SK-N-SH (cell line): ENCODE measurements around the gene KRTAP5-9. TPM values are rescaled to one million over a fixed set of nuclear protein-coding genes. Genes with fewer than 3 reads are reported as not detected.

Experiments used
- CTCF ChIA-PET: fragments of 300-600, 350-600 bp; formaldehyde crosslinking; extraction: SDS; loops from one replicate; lab custom pipeline; 2021; lab: Yijun Ruan, JAX
- POLR2A ChIA-PET: fragments of 350-600 bp; sonication (Branson Sonifier 250); formaldehyde crosslinking; extraction: SDS; loops from one replicate; lab custom pipeline; 2020; ENCODE audit warnings: antibody characterized with exemption, inconsistent platforms; lab: Yijun Ruan, JAX
- DNase-seq: peaks from one replicate; pipeline ENCODE4 v3.0.0; 2012
- H2AFZ ChIP-seq: fragments of 200-600 bp; sonication (generic); 2 replicates; pipeline ENCODE4 v1.8.1; 2016; ENCODE audit warnings: antibody characterized with exemption, mild to moderate bottlenecking, low read depth
- H3F3A ChIP-seq: fragments of 200-600 bp; sonication (generic); replicated peaks from 2 replicates; pipeline ENCODE3; 2016; ENCODE audit warnings: antibody characterized with exemption, mild to moderate bottlenecking; ENCODE audit not compliant: insufficient read depth
- H3K27ac ChIP-seq, 2 experiments: fragments of 200-500 bp in 1 of 2; fragments of 200-600 bp in 1 of 2; sonication (Bioruptor generic) in 1 of 2; sonication (generic), shearing (Covaris generic) in 1 of 2; 2 replicates each; pipeline versions ENCODE4 v1.5.1 to v1.6.1; 2014 to 2016; ENCODE audit warnings: low read depth in 2 of 2, inconsistent platforms in 1 of 2, low read length in 1 of 2, mild to moderate bottlenecking in 1 of 2, mixed read lengths in 1 of 2
- H3K27me3 ChIP-seq: fragments of 200-600 bp; sonication (generic), shearing (Covaris generic); 2 replicates; pipeline ENCODE4 v1.6.1; 2016; ENCODE audit warnings: mixed run types; ENCODE audit not compliant: insufficient read depth
- H3K36me3 ChIP-seq, 2 experiments: fragments of 200-500 bp in 1 of 2; fragments of 200-600 bp in 1 of 2; sonication (Bioruptor generic) in 1 of 2; sonication (generic) in 1 of 2; replicated peaks in 1 of 2; 2 replicates each; pipeline versions ENCODE3 to v1.5.1; 2014 to 2016; ENCODE audit warnings: low read length in 1 of 2, mild to moderate bottlenecking in 1 of 2; ENCODE audit not compliant: insufficient read depth in 2 of 2, control insufficient read depth in 1 of 2
- H3K4me1 ChIP-seq, 2 experiments: fragments of 200-500 bp in 1 of 2; fragments of 200-600 bp in 1 of 2; sonication (Bioruptor generic) in 1 of 2; sonication (generic), shearing (Covaris generic) in 1 of 2; 2 replicates each; pipeline versions ENCODE4 v1.5.1 to v1.6.1; 2014 to 2016; ENCODE audit warnings: low read depth in 1 of 2, low read length in 1 of 2, mixed run types in 1 of 2; ENCODE audit not compliant: insufficient read depth in 2 of 2, control insufficient read depth in 1 of 2
- H3K4me2 ChIP-seq: fragments of 200-600 bp; sonication (generic), shearing (Covaris generic); 2 replicates; pipeline ENCODE4 v1.6.1; 2017; ENCODE audit warnings: mixed run types
- H3K4me3 ChIP-seq, 2 experiments: fragments of 200-500 bp in 1 of 2; fragments of 200-600 bp in 1 of 2; sonication (Bioruptor generic) in 1 of 2; sonication (generic), shearing (Covaris generic) in 1 of 2; 2 replicates each; pipeline versions ENCODE4 v1.5.1 to v1.8.1; 2014 to 2016; ENCODE audit warnings: low read depth in 2 of 2, inconsistent platforms in 1 of 2, low read length in 1 of 2, mild to moderate bottlenecking in 1 of 2, mixed read lengths in 1 of 2, moderate library complexity in 1 of 2
- H3K79me2 ChIP-seq: fragments of 200-600 bp; sonication (generic); 2 replicates; pipeline ENCODE4 v1.8.1; 2017; ENCODE audit warnings: mild to moderate bottlenecking; ENCODE audit not compliant: insufficient read depth
- H3K9ac ChIP-seq: fragments of 200-600 bp; sonication (generic); 2 replicates; pipeline ENCODE4 v1.6.1; 2017; ENCODE audit warnings: mixed run types
- H3K9me2 ChIP-seq: fragments of 200-600 bp; sonication (generic); 2 replicates; pipeline ENCODE4 v1.6.1; 2017; ENCODE audit warnings: mixed run types
- H3K9me3 ChIP-seq: fragments of 200-600 bp; sonication (generic); 2 replicates; pipeline ENCODE4 v1.6.1; 2017; ENCODE audit warnings: mixed run types, mild to moderate bottlenecking, moderate library complexity
- H4K20me1 ChIP-seq: fragments of 200-600 bp; sonication (generic); 2 replicates; pipeline ENCODE4 v1.6.1; 2017; ENCODE audit warnings: mild to moderate bottlenecking, mixed run types; ENCODE audit not compliant: insufficient read depth
- CHD2 ChIP-seq: fragments of 150-350 bp; IDR thresholded peaks from 2 replicates; pipeline ENCODE4 v1.6.1; 2018; ENCODE audit warnings: low read length; ENCODE audit not compliant: partially characterized antibody
- CTCF ChIP-seq: fragments of 200-600 bp; sonication (generic); IDR thresholded peaks from 2 replicates; pipeline ENCODE4 v1.6.1; 2017; ENCODE audit warnings: antibody characterized with exemption, mild to moderate bottlenecking, moderate library complexity
- FOXJ3 ChIP-seq: sonication (generic); formaldehyde crosslinking; IDR thresholded peaks from 2 replicates; pipeline ENCODE4 v1.5.1; 2020; ENCODE audit warnings: mild to moderate bottlenecking, missing genetic modification reagents
- GABPA ChIP-seq: IDR thresholded peaks from 2 replicates; pipeline ENCODE4 v1.4.0; 2012; ENCODE audit warnings: low read depth, mild to moderate bottlenecking
- MEF2A ChIP-seq: IDR thresholded peaks from 2 replicates; pipeline ENCODE4 v1.4.0; 2012; ENCODE audit warnings: low read depth, borderline replicate concordance
- MXI1 ChIP-seq: IDR thresholded peaks from 2 replicates; pipeline ENCODE4 v1.6.1; 2012; ENCODE audit warnings: mild to moderate bottlenecking, low read depth, low read length, improper control_type of control experiment
- POLR2AphosphoS5 ChIP-seq: IDR thresholded peaks from 2 replicates; pipeline ENCODE4 v1.6.1; 2012; ENCODE audit warnings: low read depth, low read length
- RCOR1 ChIP-seq: fragments of 150-350 bp; IDR thresholded peaks from 2 replicates; pipeline ENCODE4 v1.6.1; 2017; ENCODE audit warnings: antibody characterized with exemption, low read length
- RXRA ChIP-seq: IDR thresholded peaks from 2 replicates; pipeline ENCODE4 v1.4.0; 2012; ENCODE audit warnings: low read depth, mild to moderate bottlenecking, borderline replicate concordance
- TEAD4 ChIP-seq: IDR thresholded peaks from 2 replicates; pipeline ENCODE4 v1.4.0; 2012; ENCODE audit warnings: mild to moderate bottlenecking, borderline replicate concordance; ENCODE audit not compliant: insufficient read depth
- USF1 ChIP-seq: IDR thresholded peaks from 2 replicates; pipeline ENCODE4 v1.4.0; 2012; ENCODE audit warnings: low read depth, borderline replicate concordance
- USF2 ChIP-seq: fragments of 150-350 bp; IDR thresholded peaks from 2 replicates; pipeline ENCODE4 v1.6.1; 2017; ENCODE audit warnings: antibody characterized with exemption, low read length, low read depth, borderline replicate concordance
- ZBTB33 ChIP-seq: IDR thresholded peaks from 2 replicates; pipeline ENCODE4 v1.4.0; 2012; ENCODE audit warnings: low read depth, borderline replicate concordance
- WGBS: methylation state at CpG from one replicate; pipeline ENCODE4 v1.1.6; 2017; ENCODE audit warnings: low lambda C conversion rate; 5-methylcytosine and 5-hydroxymethylcytosine counted together
- polyA plus RNA-seq, 3 experiments: library from polyadenylated mRNA; depleted of rRNA; stranded (reverse); fragments of >200 nt; gene quantifications; 2 replicates each; pipeline ENCODE4 v1.2.3, GENCODE V29; 2012
- TF ChIP-seq, protein P1 (sequence below): IDR thresholded peaks from 2 replicates; pipeline ENCODE4 v1.6.1; 2012; ENCODE audit warnings: mild to moderate bottlenecking, low read depth, low read length, moderate library complexity
- TF ChIP-seq, protein P2 (sequence below): fragments of 150-350 bp; IDR thresholded peaks from 2 replicates; pipeline ENCODE4 v1.6.1; 2016; ENCODE audit warnings: mild to moderate bottlenecking, low read depth, low read length

KRTAP5-9 gene
- polyA plus RNA-seq, 1 of the 3 experiments (the other 2 are of a cell fraction): not detected

- Histone ChIP-seq H3K27me3 (no peaks in the 10 kb centered on the region), H3F3A (no peaks in the 10 kb centered on the region), H3K9me3 (no peaks in the 10 kb centered on the region), H2AFZ (no peak overlapping the region), H3K36me3 (no peaks in the 10 kb centered on the region), H3K4me1 (no peaks in the 10 kb centered on the region; a peak in 1 of 4 replicates), H3K79me2 (no peaks in the 10 kb centered on the region), H3K4me3 (no peak overlapping the region), H3K9me2 (no peaks in the 10 kb centered on the region), H3K9ac (no peak overlapping the region), H3K4me2 (no peak overlapping the region), H3K27ac (no peak overlapping the region), H4K20me1 (no peaks in the 10 kb centered on the region)
- CTCF ChIA-PET: no interaction called here
- DNase-seq: no peak
- WGBS: 54% methylated on average over 11 of the region's 11 CpGs
- POLR2A ChIA-PET: no interaction called here
- TF ChIP-seq MXI1 (no peak), MEF2A (no peak), ZBTB33 (no peak), RXRA (no peak), RCOR1 (no peak)
- TF ChIP-seq, protein P1, sequence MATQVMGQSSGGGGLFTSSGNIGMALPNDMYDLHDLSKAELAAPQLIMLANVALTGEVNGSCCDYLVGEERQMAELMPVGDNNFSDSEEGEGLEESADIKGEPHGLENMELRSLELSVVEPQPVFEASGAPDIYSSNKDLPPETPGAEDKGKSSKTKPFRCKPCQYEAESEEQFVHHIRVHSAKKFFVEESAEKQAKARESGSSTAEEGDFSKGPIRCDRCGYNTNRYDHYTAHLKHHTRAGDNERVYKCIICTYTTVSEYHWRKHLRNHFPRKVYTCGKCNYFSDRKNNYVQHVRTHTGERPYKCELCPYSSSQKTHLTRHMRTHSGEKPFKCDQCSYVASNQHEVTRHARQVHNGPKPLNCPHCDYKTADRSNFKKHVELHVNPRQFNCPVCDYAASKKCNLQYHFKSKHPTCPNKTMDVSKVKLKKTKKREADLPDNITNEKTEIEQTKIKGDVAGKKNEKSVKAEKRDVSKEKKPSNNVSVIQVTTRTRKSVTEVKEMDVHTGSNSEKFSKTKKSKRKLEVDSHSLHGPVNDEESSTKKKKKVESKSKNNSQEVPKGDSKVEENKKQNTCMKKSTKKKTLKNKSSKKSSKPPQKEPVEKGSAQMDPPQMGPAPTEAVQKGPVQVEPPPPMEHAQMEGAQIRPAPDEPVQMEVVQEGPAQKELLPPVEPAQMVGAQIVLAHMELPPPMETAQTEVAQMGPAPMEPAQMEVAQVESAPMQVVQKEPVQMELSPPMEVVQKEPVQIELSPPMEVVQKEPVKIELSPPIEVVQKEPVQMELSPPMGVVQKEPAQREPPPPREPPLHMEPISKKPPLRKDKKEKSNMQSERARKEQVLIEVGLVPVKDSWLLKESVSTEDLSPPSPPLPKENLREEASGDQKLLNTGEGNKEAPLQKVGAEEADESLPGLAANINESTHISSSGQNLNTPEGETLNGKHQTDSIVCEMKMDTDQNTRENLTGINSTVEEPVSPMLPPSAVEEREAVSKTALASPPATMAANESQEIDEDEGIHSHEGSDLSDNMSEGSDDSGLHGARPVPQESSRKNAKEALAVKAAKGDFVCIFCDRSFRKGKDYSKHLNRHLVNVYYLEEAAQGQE: no peak
- TF ChIP-seq, protein P2, sequence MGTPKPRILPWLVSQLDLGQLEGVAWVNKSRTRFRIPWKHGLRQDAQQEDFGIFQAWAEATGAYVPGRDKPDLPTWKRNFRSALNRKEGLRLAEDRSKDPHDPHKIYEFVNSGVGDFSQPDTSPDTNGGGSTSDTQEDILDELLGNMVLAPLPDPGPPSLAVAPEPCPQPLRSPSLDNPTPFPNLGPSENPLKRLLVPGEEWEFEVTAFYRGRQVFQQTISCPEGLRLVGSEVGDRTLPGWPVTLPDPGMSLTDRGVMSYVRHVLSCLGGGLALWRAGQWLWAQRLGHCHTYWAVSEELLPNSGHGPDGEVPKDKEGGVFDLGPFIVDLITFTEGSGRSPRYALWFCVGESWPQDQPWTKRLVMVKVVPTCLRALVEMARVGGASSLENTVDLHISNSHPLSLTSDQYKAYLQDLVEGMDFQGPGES: no peak
Observed at GRCh38 chr11:71530602-71531001, 17.6 kb upstream of the KRTAP5-9 start.

DNA sequence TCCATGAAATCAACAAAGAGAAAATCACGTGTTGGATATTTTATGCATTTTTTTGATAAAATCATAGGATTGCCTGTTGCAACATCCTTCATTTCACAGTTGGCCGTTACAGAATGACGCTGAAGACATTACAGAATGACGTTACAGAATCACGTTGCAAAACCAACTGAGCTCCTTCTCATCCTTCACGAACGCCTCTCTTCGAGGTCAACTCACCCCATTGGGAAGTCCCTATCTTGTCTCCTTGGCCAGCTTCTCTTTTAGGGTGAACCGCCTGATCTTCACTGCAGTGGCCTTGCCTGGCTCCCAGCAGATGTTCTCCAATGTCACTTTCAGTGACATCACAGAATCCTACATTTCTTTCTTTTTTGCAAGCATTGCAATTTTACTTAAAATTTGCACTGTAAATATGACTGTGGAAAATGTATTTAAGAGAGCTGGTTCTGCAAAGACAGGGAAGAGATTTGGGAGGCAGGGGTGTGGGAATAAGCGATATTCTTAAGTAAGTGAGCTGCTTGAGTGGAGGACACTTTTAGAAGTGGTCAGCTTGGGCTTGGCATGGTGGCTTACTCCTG, 16.1 kb upstream of the KRTAP5-9 start:
- H3K27me3 ChIP-seq: no peaks in the 10 kb centered on the region
- WGBS: 56% methylated on average over 10 of the region's 10 CpGs
- no peaks in the 10 kb centered on the region; a peak in 1 of 4 replicates for H3K4me1 ChIP-seq
- H3K9ac ChIP-seq: no peak overlapping the region
- H3F3A ChIP-seq: no peaks in the 10 kb centered on the region
- H3K27ac ChIP-seq: no peak overlapping the region
- H3K9me2 ChIP-seq: no peaks in the 10 kb centered on the region
- H4K20me1 ChIP-seq: no peaks in the 10 kb centered on the region
- no peak for DNase-seq
- no peak overlapping the region for H3K4me3 ChIP-seq
- H3K4me2 ChIP-seq: no peak overlapping the region
- POLR2A ChIA-PET: no interaction called here
- CTCF ChIA-PET: interaction anchor here (1.4 kb wide), 2 partner anchors 31 to 48 kb away, joined by 4 read pairs; no protein-coding TSS in a partner anchor
- H3K36me3 ChIP-seq: no peaks in the 10 kb centered on the region
- H3K79me2 ChIP-seq: no peaks in the 10 kb centered on the region
- no peak overlapping the region for H2AFZ ChIP-seq
- no peaks in the 10 kb centered on the region for H3K9me3 ChIP-seq
- TF ChIP-seq POLR2AphosphoS5 (no peak), MEF2A (no peak), FOXJ3 (CRISPR knock-in tag) (no peak), RXRA (no peak), USF2 (no peak), CHD2 (no peak), TEAD4 (no peak), GABPA (no peak), CTCF (no peak), USF1 (no peak)
